ENCODE results near the gene CFAP97D1.

DNA sequence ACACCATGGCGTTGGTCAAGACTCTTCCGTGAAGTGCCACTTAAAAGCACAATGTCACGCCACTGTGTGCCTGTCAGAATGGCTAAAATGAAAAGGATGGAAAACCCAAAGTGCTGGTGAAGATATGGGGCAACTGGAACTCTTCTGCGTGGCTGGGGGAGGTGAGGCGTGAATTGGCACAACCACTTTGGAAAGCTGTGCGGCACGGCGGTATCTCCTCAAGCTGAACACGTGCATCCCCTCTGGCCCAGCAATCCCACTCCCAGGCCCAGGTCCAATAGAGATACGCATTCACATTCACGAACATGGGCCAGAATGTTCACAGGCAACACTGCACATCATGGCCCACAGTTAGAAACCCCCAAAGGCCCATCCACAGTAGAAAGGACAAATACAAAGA is 10.4 kb upstream of the CFAP97D1 start:
- TF ChIP-seq, protein P1, sequence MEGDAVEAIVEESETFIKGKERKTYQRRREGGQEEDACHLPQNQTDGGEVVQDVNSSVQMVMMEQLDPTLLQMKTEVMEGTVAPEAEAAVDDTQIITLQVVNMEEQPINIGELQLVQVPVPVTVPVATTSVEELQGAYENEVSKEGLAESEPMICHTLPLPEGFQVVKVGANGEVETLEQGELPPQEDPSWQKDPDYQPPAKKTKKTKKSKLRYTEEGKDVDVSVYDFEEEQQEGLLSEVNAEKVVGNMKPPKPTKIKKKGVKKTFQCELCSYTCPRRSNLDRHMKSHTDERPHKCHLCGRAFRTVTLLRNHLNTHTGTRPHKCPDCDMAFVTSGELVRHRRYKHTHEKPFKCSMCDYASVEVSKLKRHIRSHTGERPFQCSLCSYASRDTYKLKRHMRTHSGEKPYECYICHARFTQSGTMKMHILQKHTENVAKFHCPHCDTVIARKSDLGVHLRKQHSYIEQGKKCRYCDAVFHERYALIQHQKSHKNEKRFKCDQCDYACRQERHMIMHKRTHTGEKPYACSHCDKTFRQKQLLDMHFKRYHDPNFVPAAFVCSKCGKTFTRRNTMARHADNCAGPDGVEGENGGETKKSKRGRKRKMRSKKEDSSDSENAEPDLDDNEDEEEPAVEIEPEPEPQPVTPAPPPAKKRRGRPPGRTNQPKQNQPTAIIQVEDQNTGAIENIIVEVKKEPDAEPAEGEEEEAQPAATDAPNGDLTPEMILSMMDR (IDR thresholded peaks at IDR 0.05), result no peak
- TF ChIP-seq POLR2A (IDR thresholded peaks at IDR 0.05), result no peak
